ENCODE results near the gene SPIRE1. TPM values are rescaled to one million over a fixed set of nuclear protein-coding genes. Genes with fewer than 3 reads are reported as not detected.
A peak's percentile ranks its signal among the peaks of the same experiment; 100 is the strongest.

The SPIRE1 gene
- total and polyA plus RNA-seq, 2 experiments from 2014 or later, result 10.7 to 28.6 TPM

- Histone ChIP-seq H3K79me2 (ENCODE audit: insufficient read depth) (peaks cover 64% of the 10 kb centered on the region), H3F3A (ENCODE audit: insufficient read depth) (peaks cover 11% of the 10 kb centered on the region; the same call in 1 of the 2 replicates), H3K9ac (no peak overlapping the region), H3K36me3 (ENCODE audit: low read depth) (no peaks in the 10 kb centered on the region), H3K9me3 (ENCODE audit: low read depth) (no peaks in the 10 kb centered on the region), H2AFZ (peak overlapping the region; percentile 92), H3K27me3 (replicated peaks; ENCODE audit: insufficient read depth) (no peaks in the 10 kb centered on the region), H3K4me3 (peak overlapping the region; percentile 98), H4K20me1 (ENCODE audit: insufficient read depth) (no peaks in the 10 kb centered on the region), H3K4me1 (ENCODE audit: insufficient read depth) (peaks cover 10% of the 10 kb centered on the region), H3K4me2 (ENCODE audit: unreplicated experiment) (peak overlapping the region; percentile 97), H3K27ac (peak overlapping the region; percentile 96; the same call in 1 of the 2 replicates), H3K9me2 (ENCODE audit: insufficient read depth) (no peaks in the 10 kb centered on the region)
- TF ChIP-seq EZH2phosphoT487 (IDR thresholded peaks at IDR 0.05; ENCODE audit: insufficient read depth, low read depth) (no peak), EZH2 (IDR thresholded peaks at IDR 0.05; ENCODE audit: insufficient read depth, poor library complexity, severe bottlenecking) (no peak)
- DNase-seq, result peak; percentile 22
- in situ Hi-C loops (cut with MboI), result no loop called here
- 81 to 87% methylated on average over 3 of the region's 3 CpGs for WGBS, 2 experiments (ENCODE audit: low coverage in 1 of 2, low lambda C conversion rate in 2 of 2, missing lambda C conversion rate in 2 of 2)
Measured at GRCh38 chr18:12701161-12701560, 43.3 kb upstream of the SPIRE1 start.

DNA sequence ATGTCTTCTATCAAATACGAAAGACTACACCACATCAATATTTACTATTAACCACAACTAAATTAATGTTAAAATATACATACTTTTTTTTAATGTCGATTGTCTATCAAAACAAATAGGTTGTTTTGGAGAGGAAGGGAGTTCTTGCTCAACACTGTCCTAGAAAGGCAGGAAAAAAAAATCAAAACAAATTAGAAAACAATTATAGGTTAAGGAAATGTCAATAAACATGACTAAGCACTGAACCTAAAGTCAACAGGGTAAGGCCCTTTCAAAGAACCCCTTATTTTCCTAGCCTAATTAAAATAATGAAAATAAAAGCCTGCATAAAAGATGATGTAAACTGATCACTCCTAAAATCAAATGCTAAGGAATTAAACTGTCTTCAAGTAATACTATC is 41.8 kb upstream of the SPIRE1 start:
- Histone ChIP-seq H3K27me3 (replicated peaks; ENCODE audit: insufficient read depth) (no peaks in the 10 kb centered on the region), H3K36me3 (ENCODE audit: low read depth) (no peaks in the 10 kb centered on the region), H3F3A (ENCODE audit: insufficient read depth) (peaks cover 11% of the 10 kb centered on the region; the same call in 1 of the 2 replicates), H3K4me3 (no peak overlapping the region), H4K20me1 (ENCODE audit: insufficient read depth) (no peaks in the 10 kb centered on the region), H3K4me2 (ENCODE audit: unreplicated experiment) (no peak overlapping the region), H3K79me2 (ENCODE audit: insufficient read depth) (peaks cover 50% of the 10 kb centered on the region), H3K27ac (no peak overlapping the region), H3K9me3 (ENCODE audit: low read depth) (no peaks in the 10 kb centered on the region), H3K9me2 (ENCODE audit: insufficient read depth) (no peaks in the 10 kb centered on the region), H3K9ac (no peak overlapping the region), H3K4me1 (ENCODE audit: insufficient read depth) (peaks cover 10% of the 10 kb centered on the region), H2AFZ (no peak overlapping the region)
- no peak for DNase-seq
- TF ChIP-seq EZH2phosphoT487 (IDR thresholded peaks at IDR 0.05; ENCODE audit: insufficient read depth, low read depth) (no peak), EZH2 (IDR thresholded peaks at IDR 0.05; ENCODE audit: insufficient read depth, poor library complexity, severe bottlenecking) (no peak)
- WGBS, 2 experiments (ENCODE audit: low coverage in 1 of 2, low lambda C conversion rate in 2 of 2, missing lambda C conversion rate in 2 of 2), result 90 to 98% methylated on average over 2 of the region's 2 CpGs
- in situ Hi-C loops (cut with MboI), result no loop called here

GRCh38 chr18:12694032-12694431 is 36.1 kb upstream of the SPIRE1 start:
- Histone ChIP-seq H3K4me3 (no peak overlapping the region), H3K9ac (no peak overlapping the region), H3K4me2 (ENCODE audit: unreplicated experiment) (no peak overlapping the region), H2AFZ (no peak overlapping the region), H4K20me1 (ENCODE audit: insufficient read depth) (no peaks in the 10 kb centered on the region), H3F3A (ENCODE audit: insufficient read depth) (no peaks in the 10 kb centered on the region), H3K27ac (no peak overlapping the region), H3K36me3 (ENCODE audit: low read depth) (peaks cover 4% of the 10 kb centered on the region; the same call in 1 of the 2 replicates), H3K79me2 (ENCODE audit: insufficient read depth) (peaks cover 3% of the 10 kb centered on the region; the same call in 1 of the 2 replicates), H3K4me1 (ENCODE audit: insufficient read depth) (no peaks in the 10 kb centered on the region), H3K9me3 (ENCODE audit: low read depth) (no peaks in the 10 kb centered on the region), H3K9me2 (ENCODE audit: insufficient read depth) (no peaks in the 10 kb centered on the region), H3K27me3 (replicated peaks; ENCODE audit: insufficient read depth) (no peaks in the 10 kb centered on the region)
- TF ChIP-seq EZH2 (IDR thresholded peaks at IDR 0.05; ENCODE audit: insufficient read depth, poor library complexity, severe bottlenecking) (no peak), EZH2phosphoT487 (IDR thresholded peaks at IDR 0.05; ENCODE audit: insufficient read depth, low read depth) (no peak)
- in situ Hi-C loops (cut with MboI), result no loop called here
- 60 to 81% methylated on average over 2 of the region's 2 CpGs for WGBS, 2 experiments (ENCODE audit: low coverage in 1 of 2, low lambda C conversion rate in 2 of 2, missing lambda C conversion rate in 2 of 2)
- no peak for DNase-seq

DNA sequence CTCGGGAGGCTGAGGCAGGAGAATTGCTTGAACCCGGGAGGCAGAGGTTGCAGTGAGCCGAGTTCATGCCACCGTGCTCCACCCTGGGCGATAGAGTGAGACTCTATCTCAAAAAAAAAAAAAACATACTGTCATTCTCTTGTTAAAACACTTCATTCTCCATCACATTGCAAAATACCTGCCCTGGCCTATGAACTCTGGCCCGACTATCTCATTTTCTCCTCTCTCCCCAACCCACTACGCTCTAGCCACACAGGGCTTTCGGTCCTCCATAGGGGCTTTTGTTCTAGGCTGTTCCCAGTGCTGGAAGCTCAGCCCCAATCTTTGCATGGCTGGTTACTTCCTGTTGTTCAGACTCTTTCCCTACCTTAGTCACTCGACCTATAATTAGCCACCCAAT is 34.3 kb upstream of the SPIRE1 start:
- no peaks in the 10 kb centered on the region for H3K79me2 ChIP-seq (ENCODE audit: insufficient read depth)
- DNase-seq, result no peak
- no peak overlapping the region for H3K4me2 ChIP-seq (ENCODE audit: unreplicated experiment)
- no peak overlapping the region for H3K9ac ChIP-seq
- no peaks in the 10 kb centered on the region for H3F3A ChIP-seq (ENCODE audit: insufficient read depth)
- H3K36me3 ChIP-seq (ENCODE audit: low read depth), result peaks cover 4% of the 10 kb centered on the region; the same call in 1 of the 2 replicates
- no peaks in the 10 kb centered on the region for H4K20me1 ChIP-seq (ENCODE audit: insufficient read depth)
- H3K4me3 ChIP-seq, result no peak overlapping the region
- H3K9me3 ChIP-seq (ENCODE audit: low read depth), result no peaks in the 10 kb centered on the region
- H2AFZ ChIP-seq, result no peak overlapping the region
- in situ Hi-C loops (cut with MboI), result no loop called here
- no peaks in the 10 kb centered on the region for H3K9me2 ChIP-seq (ENCODE audit: insufficient read depth)
- H3K27me3 ChIP-seq (replicated peaks; ENCODE audit: insufficient read depth), result no peaks in the 10 kb centered on the region
- TF ChIP-seq EZH2phosphoT487 (IDR thresholded peaks at IDR 0.05; ENCODE audit: insufficient read depth, low read depth), result no peak
- no peak for TF ChIP-seq EZH2 (IDR thresholded peaks at IDR 0.05; ENCODE audit: insufficient read depth, poor library complexity, severe bottlenecking)
- H3K27ac ChIP-seq, result no peak overlapping the region
- no peaks in the 10 kb centered on the region for H3K4me1 ChIP-seq (ENCODE audit: insufficient read depth)
- 89 to 94% methylated on average over 8 to 9 of the region's 9 CpGs for WGBS, 2 experiments (ENCODE audit: low coverage in 1 of 2, low lambda C conversion rate in 2 of 2, missing lambda C conversion rate in 2 of 2)

All from GM23248 (cell line).